Activated CD8-positive, alpha-beta memory T cell treated with anti-CD3 and anti-CD28 coated beads for 4 hours (primary cell): ENCODE data around the gene ADGRL1.

ENCODE experiments used
- DNase-seq, 2 donors: peaks; one replicate each; pipeline ENCODE4 v3.0.0-alpha.2; 2020; ENCODE audit warnings: low read depth in 2 of 2

ADGRL1 gene

DNA sequence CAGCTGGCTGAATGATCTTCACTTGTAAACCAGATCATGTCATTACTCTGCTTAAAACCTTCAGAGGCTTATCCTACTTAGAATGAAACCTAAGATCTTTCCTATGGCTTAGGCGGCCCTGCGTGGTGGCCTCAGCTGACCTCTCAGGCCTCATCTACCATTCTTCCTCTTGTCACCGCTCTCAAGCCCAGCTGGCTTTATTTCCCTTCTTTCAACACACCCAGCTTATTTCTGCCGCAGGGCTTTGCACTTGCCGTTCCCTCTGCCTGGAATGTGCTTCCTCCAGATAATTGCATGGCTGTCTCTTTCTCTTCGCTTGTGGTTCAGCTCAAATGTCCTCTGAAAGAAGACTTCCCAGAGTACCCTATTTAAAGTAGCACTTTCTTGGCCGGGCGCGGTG, 66.0 kb downstream of the ADGRL1 start:
- DNase-seq, result no peak

DNA sequence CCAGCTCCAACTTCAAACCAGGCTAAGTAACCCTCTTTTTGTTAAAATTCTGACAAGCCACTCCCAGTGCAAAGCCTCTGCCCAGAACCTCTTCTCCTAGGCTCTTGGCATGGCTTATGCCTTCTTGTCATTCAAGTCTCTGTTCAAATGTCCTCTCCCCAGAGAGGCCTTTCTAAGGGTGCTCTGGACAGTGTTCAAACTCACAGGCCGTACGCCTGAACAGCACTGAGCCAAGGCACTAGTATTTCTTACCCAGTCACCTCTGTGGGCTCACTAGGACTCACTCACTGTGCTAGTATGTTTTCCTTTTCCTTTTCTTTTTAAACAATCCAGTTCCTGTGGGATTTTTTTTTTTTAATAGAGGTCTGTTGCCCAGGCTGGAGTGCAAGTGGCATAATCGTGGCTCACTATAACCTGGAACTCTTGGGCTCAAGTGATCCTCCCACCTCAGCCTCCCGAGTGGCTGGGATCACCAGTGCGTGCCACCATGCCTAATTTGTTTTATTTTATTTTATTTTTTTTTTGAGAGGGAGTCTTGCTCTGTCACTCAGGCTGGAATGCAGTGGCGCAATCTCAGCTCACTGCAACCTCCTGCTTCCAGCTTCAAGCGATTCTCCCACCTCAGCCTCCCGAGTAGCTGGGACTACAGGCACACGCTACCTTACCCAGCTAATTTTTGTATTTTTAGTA, 67.2 kb downstream of the ADGRL1 start:
- no peak for DNase-seq

DNA sequence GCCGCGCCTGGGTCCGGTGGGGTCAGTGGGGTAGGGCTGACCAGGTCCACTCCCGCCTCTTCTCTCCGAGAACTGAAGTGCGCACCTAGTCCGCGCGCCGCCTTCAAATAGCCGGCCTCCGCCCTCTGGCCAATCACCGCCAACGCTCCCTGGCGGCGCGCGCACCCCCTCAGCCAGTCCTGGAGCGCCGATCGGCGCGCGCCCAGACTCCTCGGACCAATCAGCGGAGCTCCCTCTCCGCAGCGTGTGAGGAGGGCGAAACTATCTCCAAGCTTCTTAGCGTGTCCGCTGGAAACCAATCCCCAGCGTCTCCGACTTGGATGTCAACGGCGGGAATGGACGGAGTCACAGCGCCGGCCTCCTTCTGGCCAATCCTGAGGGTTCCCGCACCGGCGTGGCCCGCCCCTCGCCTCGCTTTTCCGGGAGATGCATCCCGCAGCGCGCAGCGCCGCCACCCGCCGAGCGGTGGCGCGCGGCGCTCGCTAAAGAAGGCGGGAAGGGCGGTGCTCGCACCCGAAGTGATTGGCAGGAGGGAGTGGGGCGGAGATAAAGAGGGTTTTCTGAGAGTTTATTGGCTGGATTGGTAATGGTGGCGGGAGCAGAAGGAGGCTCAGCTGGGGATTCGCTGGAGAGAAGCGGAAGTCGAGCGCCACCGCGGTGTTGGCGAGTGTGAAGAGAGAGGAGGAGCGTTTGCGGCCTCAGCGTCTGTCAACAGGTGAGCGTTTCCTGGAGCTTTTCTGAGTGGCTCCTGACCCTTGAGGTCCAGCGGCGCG, 69.3 kb downstream of the ADGRL1 start, which contains the start of gene ASF1B:
Gene ASF1B (minus strand): TSS at position 81 of the 773 bp plus-strand sequence. CDS start 133 bp downstream, outside the sequence.
- peak; percentile 91 to 96 for DNase-seq

DNA sequence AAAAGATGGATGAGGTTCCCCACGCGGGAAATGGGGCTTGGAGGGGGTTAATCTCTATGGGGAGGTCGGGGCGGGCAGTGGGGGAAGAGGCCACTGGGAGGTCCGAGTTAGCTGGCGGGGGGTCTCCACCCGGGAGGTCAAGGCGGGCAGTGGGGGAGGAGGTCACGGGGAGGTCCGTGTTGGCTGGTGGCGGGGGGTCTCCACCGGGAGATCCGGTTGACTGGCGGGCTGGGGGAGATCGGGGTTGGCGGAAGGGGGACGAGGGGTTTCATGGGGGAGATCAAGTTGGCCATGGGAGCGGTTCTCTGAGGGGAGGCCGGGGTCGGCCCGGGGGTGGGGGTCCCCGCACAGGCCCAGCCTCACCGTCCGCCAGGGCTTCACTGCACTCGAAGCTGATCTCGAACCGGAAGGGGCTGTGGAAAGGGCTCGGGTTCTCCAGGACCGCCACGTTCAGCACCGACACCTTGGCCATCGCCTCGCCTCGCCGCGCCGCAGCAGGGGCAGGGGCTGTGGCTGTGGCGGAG, 69.9 kb downstream of the ADGRL1 start:
- DNase-seq, result no peak

DNA sequence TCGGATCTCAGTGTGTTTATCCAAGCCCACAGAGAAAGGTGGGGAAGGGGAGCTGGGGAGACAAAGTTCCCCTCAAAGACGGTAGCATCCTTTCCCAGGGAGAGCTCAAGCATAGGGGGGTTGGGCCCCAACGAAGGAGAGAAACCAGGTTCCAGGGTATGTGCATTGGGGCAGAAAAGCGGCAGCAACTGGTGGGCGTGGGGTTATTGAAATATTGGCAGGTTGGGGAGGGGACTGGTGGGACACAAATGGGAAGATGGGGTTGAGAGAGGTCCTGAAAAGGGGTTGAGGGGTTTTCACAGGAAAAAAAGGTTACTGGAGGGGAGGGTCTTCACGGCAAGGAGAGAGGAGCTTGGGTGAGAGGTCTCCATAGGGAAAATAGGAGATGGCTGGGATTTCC, 70.6 kb downstream of the ADGRL1 start:
- no peak for DNase-seq

GRCh38 chr19:14127929-14128509, 78.0 kb downstream of the ADGRL1 start:
- no peak for DNase-seq

GRCh38 chr19:14127176-14127575, 78.8 kb downstream of the ADGRL1 start:
- no peak for DNase-seq

- DNase-seq, result no peak
Observed at GRCh38 chr19:14122924-14123323, 83.0 kb downstream of the ADGRL1 start.

DNA sequence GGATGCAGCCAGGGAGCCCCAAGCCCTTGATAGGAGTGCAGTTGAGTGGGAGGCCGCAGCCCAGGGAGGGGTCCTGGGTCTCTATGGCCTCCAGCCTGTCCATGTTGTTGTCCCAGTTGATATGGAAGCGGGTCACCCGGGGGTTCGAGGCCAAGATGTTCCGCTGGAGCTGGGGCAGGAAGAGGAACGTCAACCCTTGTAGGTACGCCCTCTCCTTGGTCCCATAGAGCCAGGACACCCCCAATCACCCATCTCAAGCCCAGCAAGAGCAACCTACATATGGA, 85.5 kb downstream of the ADGRL1 start:
- DNase-seq, result no peak

GRCh38 chr19:14119644-14120496, 86.1 kb downstream of the ADGRL1 start:
- DNase-seq, result no peak

- no peak for DNase-seq
Observed at GRCh38 chr19:14119146-14119545, 86.8 kb downstream of the ADGRL1 start.

DNA sequence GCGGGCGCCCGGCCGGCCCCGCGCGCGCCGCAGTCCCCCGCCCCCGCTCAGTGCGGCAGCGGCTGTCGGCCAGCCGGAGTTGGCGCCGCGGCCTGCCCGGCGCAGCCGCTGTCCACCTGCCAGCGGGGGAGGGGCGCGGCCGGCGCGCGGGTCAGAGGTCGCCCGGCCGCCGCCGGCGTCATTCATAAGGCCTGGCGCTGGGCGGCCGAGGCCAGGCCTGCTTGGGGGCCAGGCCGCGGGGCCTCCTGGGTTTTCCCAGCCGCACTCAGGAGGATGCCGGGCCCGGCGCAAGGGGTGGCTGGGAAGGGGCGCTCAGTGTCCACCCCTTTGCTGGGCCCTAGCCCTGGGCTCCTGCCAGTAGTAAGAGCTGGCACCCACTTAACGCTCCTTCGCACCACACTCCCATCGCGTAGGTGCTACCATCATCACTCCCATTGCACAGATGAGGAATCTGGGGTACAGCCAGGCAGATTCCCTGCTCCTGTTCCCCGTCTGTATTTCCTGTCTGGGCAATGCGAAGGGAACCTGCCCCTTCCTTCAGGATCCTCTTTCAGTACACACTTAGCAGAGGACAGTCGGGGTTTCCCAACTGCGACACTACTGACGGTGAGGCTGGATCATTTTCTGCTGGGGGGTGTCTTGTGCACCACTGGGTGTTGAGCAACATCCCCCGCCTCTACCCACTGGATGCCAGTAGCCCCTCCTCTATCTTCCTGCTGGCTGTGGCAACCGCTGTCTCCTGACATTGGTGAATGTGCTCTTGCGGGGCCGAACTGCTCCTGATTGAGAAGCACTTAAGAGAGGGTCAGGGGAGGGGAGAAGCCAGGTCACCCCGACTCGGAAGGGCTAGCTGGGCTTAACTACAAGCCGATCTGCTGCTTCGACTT, 87.6 kb downstream of the ADGRL1 start:
- no peak for DNase-seq

GRCh38 chr19:14117668-14118164, 88.3 kb downstream of the ADGRL1 start, which contains the start of gene PRKACA:
Gene PRKACA, minus strand, starts transcription at chr19:14117762. Its CDS starts 215 bp downstream, at chr19:14117547.
- DNase-seq, result peak; percentile 94 to 98

GRCh38 chr19:14116918-14117578, 88.9 kb downstream of the ADGRL1 start:
- no peak for DNase-seq

DNA sequence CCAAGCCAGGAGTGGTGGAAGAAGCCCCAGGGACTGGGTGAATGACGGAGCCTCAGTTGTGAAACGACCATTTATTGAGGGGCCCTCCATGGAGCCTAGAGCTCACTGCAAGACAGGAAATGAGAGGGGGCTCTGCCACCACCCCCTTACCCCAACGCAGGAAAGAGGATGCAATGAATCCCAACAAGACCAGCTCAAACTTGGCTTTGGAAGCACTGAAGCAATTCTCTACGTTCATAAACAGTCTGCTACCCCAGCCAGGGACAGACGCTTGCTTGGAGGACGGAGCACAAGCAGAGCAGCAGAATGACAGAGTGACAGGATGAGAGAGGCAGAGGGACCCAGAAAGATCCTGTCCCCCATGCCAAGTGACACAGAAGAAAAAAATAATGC, 89.4 kb downstream of the ADGRL1 start:
- no peak for DNase-seq

DNA sequence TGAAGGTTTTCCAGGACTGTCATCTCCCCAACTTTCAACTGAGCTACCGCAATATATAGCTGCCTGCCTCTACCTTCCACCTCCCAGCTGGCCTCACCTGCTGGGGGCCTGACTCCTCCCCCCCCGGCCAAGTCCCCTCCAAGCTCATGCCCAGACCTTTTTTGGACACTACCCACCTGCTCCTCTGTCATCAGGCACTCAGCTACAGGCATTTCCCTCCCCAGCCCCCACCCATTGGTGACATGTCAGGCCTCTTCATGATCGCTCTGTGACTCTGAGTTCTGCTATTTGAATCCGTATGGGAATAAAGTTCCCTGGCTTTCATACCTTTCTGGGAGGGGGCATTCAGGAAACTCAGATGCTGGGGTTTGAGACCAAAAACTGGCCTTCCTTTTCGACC, 90.2 kb downstream of the ADGRL1 start:
- DNase-seq, result no peak

GRCh38 chr19:14114854-14115253, 91.1 kb downstream of the ADGRL1 start:
- no peak for DNase-seq

DNA sequence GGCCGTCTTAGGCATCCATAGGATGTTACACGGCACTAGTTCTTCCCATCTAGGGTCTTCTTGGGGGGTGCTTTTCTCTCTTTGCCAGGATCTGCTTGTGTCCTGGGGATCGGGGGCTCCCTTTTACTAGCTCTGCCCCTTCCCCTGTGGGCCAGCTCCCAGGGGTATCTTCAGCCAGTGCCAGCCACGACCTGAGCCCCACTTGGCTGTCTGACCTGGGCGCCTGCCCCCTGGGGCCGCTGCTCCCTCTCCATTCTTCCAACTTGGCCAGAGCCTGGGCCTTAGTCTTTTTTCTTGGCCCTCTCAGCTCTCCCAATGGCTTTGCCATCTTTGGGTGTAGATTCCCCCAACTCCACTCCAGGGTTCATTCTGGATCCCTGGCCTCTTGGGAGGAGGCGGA, 91.5 kb downstream of the ADGRL1 start:
- no peak for DNase-seq

- DNase-seq, result no peak
Observed at GRCh38 chr19:14113762-14114414, 92.1 kb downstream of the ADGRL1 start.
